Aortic smooth muscle cell (primary cell): ENCODE results near the gene SPACA4. TPM values are rescaled to one million over a fixed set of nuclear protein-coding genes. Genes with fewer than 3 reads are reported as not detected.

Experiments used
- total RNA-seq: library from RNA; depleted of rRNA; stranded (reverse); fragments of >200 nt; gene quantifications from 2 replicates; pipeline ENCODE4 v1.2.3, GENCODE V29; 2014

Gene SPACA4
- not detected in 2 replicates for total RNA-seq

GRCh38 chr19:48606463-48607358 lies at the start of gene SPACA4:
Gene SPACA4, plus strand, starts transcription at chr19:48606742. Its CDS starts 237 bp downstream, at chr19:48606979.

GRCh38 chr19:48614436-48615230 lies 8.1 kb downstream of the SPACA4 start, which contains the start of gene FAM83E:
Gene FAM83E, minus strand, starts transcription at chr19:48615076. Its CDS starts 1,704 bp downstream, at chr19:48613372.

GRCh38 chr19:48618916-48619691 lies 12.6 kb downstream of the SPACA4 start, which contains the start of the genes RPL18 and SPHK2:
Gene RPL18, minus strand, starts transcription at chr19:48619178. Its CDS starts 35 bp downstream, at chr19:48619143.
Gene SPHK2, plus strand, starts transcription at chr19:48619506. Its CDS starts 1,009 bp downstream, at chr19:48620515.

GRCh38 chr19:48636859-48637448 lies 30.4 kb downstream of the SPACA4 start, which contains the start of gene DBP:
Gene DBP, minus strand, starts transcription at chr19:48637379. Its CDS starts 385 bp downstream, at chr19:48636994.

GRCh38 chr19:48646001-48646721 lies 39.6 kb downstream of the SPACA4 start, which contains the start of gene CA11:
Gene CA11, minus strand, starts transcription at chr19:48646187. Its CDS starts 555 bp downstream, at chr19:48645632.

Other genes starting within 250 kb of the SPACA4 start
- 3.4 and 4.2 TPM in 2 replicates for gene TMEM143, start 242.8 kb upstream of the SPACA4 start, total RNA-seq
- not detected in 2 replicates for gene SYNGR4, start 242.4 kb upstream of the SPACA4 start, total RNA-seq
- 46.0 and 66.4 TPM in 2 replicates for gene KDELR1, start 215.2 kb upstream of the SPACA4 start, total RNA-seq
- gene GRIN2D, start 213.1 kb upstream of the SPACA4 start, total RNA-seq = under 0.01 and 0.12 TPM in 2 replicates
- 17.2 and 19.7 TPM in 2 replicates for gene GRWD1, start 160.8 kb upstream of the SPACA4 start, total RNA-seq
- 0.25 and 0.26 TPM in 2 replicates for gene KCNJ14, start 151.2 kb upstream of the SPACA4 start, total RNA-seq
- gene CYTH2, start 137.4 kb upstream of the SPACA4 start, total RNA-seq = 33.4 and 42.8 TPM in 2 replicates
- under 0.01 TPM in 1 of 2 replicates, not detected in the other for gene LMTK3, start 94.9 kb upstream of the SPACA4 start, total RNA-seq
- not detected in 2 replicates for gene SULT2B1, start 54.6 kb upstream of the SPACA4 start, total RNA-seq
- gene FAM83E, start 8.3 kb downstream of the SPACA4 start, total RNA-seq = 0.25 and 1.3 TPM in 2 replicates
- 1,560 and 1,803 TPM in 2 replicates for gene RPL18, start 12.4 kb downstream of the SPACA4 start, total RNA-seq
- 6.6 and 7.6 TPM in 2 replicates for gene SPHK2, start 12.8 kb downstream of the SPACA4 start, total RNA-seq
- gene DBP, start 30.6 kb downstream of the SPACA4 start, total RNA-seq = 6.7 and 10.6 TPM in 2 replicates
- 0.93 and 1.1 TPM in 2 replicates for gene CA11, start 39.4 kb downstream of the SPACA4 start, total RNA-seq
- under 0.01 and 0.06 TPM in 2 replicates for gene NTN5, start 66.3 kb downstream of the SPACA4 start, total RNA-seq
- gene FUT2, start 89.2 kb downstream of the SPACA4 start, total RNA-seq = not detected in 2 replicates
- 0.50 and 0.53 TPM in 2 replicates for gene MAMSTR, start 113.0 kb downstream of the SPACA4 start, total RNA-seq
- 1.1 and 2.1 TPM in 2 replicates for gene RASIP1, start 133.9 kb downstream of the SPACA4 start, total RNA-seq
- not detected in 2 replicates for gene IZUMO1, start 140.2 kb downstream of the SPACA4 start, total RNA-seq
- gene FUT1, start 145.9 kb downstream of the SPACA4 start, total RNA-seq = 0.25 and 0.26 TPM in 2 replicates
- not detected in 2 replicates for gene FGF21, start 148.8 kb downstream of the SPACA4 start, total RNA-seq
- 25.0 and 27.4 TPM in 2 replicates for gene BCAT2, start 204.3 kb downstream of the SPACA4 start, total RNA-seq
- 1.2 and 4.5 TPM in 2 replicates for gene HSD17B14, start 229.7 kb downstream of the SPACA4 start, total RNA-seq